ENCODE data around the gene MCU.
"Not testable (repeated sequence)": the region's sequence is repeated elsewhere in the genome, so short reads cannot be mapped to it uniquely, and the experiment has no call there.

MCU gene

GRCh38 chr10:72850861-72851260 is 158.9 kb downstream of the MCU start:
- DNase-seq = no peak

GRCh38 chr10:72851509-72851908 is 159.6 kb downstream of the MCU start:
- no peak for DNase-seq

- no peak for DNase-seq
Observed at GRCh38 chr10:72852508-72852907, 160.6 kb downstream of the MCU start.

GRCh38 chr10:72855129-72855528 is 163.2 kb downstream of the MCU start:
- no peak for DNase-seq

GRCh38 chr10:72855790-72856189 is 163.8 kb downstream of the MCU start:
- DNase-seq = no peak

- DNase-seq = no peak
Observed at GRCh38 chr10:72858067-72858466, 166.1 kb downstream of the MCU start.

- no peak for DNase-seq
Observed at GRCh38 chr10:72862957-72863356, 171.0 kb downstream of the MCU start.

- peak in 2 of 6 experiments; percentile 6 to 28 for DNase-seq
Observed at GRCh38 chr10:72875250-72876055, 183.5 kb downstream of the MCU start.

GRCh38 chr10:72879245-72879644 is 187.3 kb downstream of the MCU start:
- no peak for DNase-seq

- DNase-seq = no peak
Observed at GRCh38 chr10:72881291-72881690, 189.3 kb downstream of the MCU start.

GRCh38 chr10:72883861-72884260 is 191.9 kb downstream of the MCU start:
- no peak for DNase-seq

- DNase-seq = no peak
Observed at GRCh38 chr10:72885953-72886352, 194.0 kb downstream of the MCU start.

GRCh38 chr10:72886621-72887020 is 194.7 kb downstream of the MCU start:
- no peak for DNase-seq

GRCh38 chr10:72887043-72887442 is 195.1 kb downstream of the MCU start:
- DNase-seq = no peak

GRCh38 chr10:72888151-72888638 is 196.3 kb downstream of the MCU start:
- no peak for DNase-seq

GRCh38 chr10:72889391-72889831 is 197.5 kb downstream of the MCU start:
- no peak for DNase-seq

- no peak for DNase-seq
Observed at GRCh38 chr10:72890086-72890485, 198.1 kb downstream of the MCU start.

GRCh38 chr10:72893136-72893798 is 201.3 kb downstream of the MCU start, which contains the start of gene OIT3:
OIT3 (plus strand) TSS chr10:72893739; CDS start chr10:72893799, 60 bp downstream.
- no peak for DNase-seq

- DNase-seq = no peak
Observed at GRCh38 chr10:72895236-72895850, 203.4 kb downstream of the MCU start.

GRCh38 chr10:72898616-72899015 is 206.7 kb downstream of the MCU start:
- no peak for DNase-seq

- DNase-seq = no peak
Observed at GRCh38 chr10:72899545-72899944, 207.6 kb downstream of the MCU start.

- DNase-seq = not testable (repeated sequence)
Observed at GRCh38 chr10:72903941-72904446, 212.1 kb downstream of the MCU start.

GRCh38 chr10:72904806-72905205 is 212.9 kb downstream of the MCU start:
- DNase-seq = no peak
